Uterus (tissue), 2 donors: ENCODE measurements around the gene EMD.

Source experiments
- POLR2A ChIP-seq, 2 donors: fragments of 450-650 bp; IDR thresholded peaks; one replicate each; pipeline ENCODE4 v1.6.1; 2016; ENCODE audit warnings: antibody characterized with exemption in 2 of 2, mild to moderate bottlenecking in 1 of 2, moderate library complexity in 1 of 2
- TF ChIP-seq, protein P1 (sequence below), 4 experiments: fragments of 200-600 bp in 2 of 4; fragments of 450-650 bp in 2 of 4; sonication (generic) in 2 of 4; IDR thresholded peaks; one replicate each; pipeline ENCODE4 v1.5.1; 2016 to 2019; ENCODE audit warnings: antibody characterized with exemption in 4 of 4, mild to moderate bottlenecking in 2 of 4, moderate library complexity in 1 of 4

DNA sequence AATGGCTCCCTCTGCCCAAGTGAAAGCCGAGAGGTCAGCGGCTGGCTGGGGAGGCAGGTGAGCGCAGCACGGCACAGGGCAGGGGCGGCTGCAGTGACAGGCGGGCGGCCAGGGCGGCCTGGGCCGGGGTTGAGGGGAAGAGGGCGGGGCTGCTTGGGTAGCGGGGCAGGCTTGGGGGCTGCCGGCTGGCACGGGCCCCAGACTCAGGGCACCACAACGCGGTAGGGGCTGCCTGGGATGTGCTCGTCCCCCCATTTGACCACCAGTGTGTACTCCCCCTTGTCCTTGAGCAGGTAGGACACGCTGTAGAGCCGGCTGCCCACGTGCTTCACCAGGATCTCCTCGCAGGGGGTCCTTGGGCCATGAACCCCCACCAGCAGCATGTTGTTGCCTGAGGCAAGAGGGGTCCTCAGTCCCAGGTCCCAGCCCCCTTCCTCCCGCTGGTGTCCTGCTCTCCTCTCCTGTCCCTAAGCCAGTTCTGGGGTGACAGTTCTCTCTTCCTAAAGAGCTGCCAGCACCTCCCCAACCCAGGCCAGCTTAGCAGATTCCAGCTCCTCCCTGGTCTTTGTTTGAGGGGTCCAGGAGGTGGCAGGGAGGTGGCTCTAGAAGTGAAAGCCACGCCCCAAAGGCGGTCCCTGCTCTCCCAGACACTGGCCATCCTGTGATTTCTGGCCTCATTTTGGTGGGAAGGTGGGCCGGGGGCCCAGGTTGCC lies 30.3 kb upstream of the EMD start:
- no peak for TF ChIP-seq POLR2A (IDR thresholded peaks at IDR 0.05)
- TF ChIP-seq, protein P1, sequence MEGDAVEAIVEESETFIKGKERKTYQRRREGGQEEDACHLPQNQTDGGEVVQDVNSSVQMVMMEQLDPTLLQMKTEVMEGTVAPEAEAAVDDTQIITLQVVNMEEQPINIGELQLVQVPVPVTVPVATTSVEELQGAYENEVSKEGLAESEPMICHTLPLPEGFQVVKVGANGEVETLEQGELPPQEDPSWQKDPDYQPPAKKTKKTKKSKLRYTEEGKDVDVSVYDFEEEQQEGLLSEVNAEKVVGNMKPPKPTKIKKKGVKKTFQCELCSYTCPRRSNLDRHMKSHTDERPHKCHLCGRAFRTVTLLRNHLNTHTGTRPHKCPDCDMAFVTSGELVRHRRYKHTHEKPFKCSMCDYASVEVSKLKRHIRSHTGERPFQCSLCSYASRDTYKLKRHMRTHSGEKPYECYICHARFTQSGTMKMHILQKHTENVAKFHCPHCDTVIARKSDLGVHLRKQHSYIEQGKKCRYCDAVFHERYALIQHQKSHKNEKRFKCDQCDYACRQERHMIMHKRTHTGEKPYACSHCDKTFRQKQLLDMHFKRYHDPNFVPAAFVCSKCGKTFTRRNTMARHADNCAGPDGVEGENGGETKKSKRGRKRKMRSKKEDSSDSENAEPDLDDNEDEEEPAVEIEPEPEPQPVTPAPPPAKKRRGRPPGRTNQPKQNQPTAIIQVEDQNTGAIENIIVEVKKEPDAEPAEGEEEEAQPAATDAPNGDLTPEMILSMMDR (IDR thresholded peaks at IDR 0.05) = no peak
